ENCODE measurements around the gene SOX30.
A peak's percentile ranks its signal among the peaks of the same experiment; 100 is the strongest.

Gene SOX30

DNA sequence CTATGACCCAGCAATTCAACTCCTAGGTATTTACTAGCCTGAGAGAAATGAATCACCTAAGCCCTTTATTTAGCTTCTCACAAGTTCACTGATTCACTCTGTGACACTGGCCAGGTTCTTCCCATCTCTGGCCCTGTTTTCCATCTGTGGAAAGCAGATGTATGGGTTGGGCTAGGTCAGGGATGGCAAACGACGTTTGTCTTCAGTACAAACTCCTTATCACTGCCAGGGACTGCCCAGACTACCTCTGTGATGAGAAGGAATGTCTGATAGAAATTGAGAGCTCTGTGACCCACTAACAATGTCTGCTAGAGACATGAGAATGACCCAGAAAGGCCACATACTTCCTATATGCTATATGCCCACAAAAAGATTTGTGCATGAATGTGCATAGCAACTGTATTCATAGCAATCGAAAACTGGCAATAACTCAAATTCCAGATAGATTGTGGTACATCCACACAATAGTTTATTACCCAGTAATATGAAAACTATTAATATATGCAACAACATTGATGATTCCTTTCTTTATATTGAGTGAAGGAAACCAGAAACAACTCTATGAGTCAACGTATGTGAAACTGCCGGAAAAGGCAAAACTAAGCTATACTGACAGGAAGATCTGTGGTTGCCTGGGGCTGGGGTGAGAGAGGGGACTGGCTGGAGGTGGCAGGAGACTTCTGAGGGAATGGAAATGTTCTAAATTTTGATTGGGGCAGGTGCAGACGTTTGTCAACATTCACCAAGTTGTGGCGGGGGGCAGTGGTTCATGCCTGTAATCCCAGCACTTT lies 44.7 kb downstream of the SOX30 start:
- DNase-seq (ENCODE audit: low read depth) = peak; percentile 41

DNA sequence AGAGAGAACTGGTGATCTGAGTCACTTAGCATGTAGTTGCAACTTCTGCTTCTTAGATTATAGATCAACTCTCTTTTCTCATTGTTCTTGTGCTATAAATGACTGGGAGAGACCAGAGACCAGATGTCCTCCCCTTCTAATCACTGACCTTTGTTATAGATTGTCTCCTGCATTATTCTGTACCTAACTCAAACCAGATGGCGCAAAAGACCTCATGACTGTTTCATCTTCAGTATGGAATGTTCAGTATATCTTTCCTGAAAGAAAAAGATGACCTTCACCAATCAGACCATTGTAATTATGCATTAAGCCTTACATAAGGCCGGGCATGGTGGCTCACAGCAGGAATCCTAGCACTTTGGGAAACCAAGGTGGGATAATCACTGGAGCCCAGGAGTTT lies 46.2 kb downstream of the SOX30 start:
- no peak for DNase-seq (ENCODE audit: low read depth)

DNA sequence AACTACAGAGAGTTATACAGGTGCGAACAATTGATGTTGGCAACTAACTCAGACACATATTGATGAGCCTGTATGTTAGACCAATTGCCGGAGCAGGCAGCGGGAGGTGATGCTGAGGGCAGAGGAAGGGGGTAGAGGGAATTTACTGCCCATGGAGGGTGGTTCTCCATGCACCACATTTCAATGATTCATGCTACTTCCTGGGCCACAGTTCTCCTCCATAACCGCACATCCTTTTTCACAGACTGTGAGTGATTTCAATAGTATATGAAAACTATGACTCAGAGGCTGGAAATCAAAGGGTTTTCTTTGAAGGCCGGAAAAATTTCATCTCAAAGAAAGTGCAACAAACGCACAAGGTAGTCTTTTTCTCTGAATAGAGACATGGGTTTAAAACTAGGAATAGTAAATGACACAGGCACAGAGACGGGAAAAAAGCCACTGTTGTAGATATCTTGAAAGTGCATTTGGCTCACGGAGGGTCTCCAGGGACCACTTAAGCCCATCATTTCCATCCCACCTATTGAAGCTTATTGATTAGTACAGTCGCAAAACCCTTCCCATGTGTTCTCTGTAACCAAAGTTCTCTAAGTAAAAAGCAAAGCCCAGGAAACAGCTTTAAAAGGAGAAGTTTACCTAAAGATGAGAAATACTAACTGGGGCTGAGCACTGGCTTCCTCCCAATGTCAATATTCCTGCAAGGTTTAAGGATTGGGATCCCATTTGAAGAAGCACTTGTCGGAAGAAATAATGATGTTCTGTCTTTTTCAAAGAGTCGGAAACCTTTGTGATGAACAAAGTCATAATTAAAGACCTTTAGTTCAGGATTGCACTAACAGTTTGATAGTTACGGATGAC lies 48.7 kb downstream of the SOX30 start:
- DNase-seq (ENCODE audit: low read depth) = peak; percentile 47

DNA sequence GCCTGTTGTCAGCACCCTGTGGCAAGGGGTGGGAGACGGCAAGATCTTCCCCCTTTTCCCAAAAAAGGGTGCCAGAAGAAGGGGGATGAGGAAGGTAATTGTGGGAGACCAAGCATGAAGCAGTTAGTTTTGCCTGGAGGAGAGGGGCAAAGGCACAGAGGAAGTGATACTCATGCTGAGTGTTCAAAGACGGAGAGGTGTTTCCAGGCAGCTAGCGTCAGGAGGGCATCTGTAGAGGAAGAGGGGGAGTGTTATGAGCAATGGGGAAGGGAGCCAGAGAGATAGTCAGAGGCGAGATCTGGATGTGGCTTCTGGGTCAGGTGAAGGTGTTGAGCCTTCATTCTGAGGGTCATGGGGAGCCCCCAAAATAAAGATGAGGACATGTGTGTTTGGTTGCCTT lies 49.7 kb downstream of the SOX30 start:
- DNase-seq (ENCODE audit: low read depth) = peak; percentile 38

DNA sequence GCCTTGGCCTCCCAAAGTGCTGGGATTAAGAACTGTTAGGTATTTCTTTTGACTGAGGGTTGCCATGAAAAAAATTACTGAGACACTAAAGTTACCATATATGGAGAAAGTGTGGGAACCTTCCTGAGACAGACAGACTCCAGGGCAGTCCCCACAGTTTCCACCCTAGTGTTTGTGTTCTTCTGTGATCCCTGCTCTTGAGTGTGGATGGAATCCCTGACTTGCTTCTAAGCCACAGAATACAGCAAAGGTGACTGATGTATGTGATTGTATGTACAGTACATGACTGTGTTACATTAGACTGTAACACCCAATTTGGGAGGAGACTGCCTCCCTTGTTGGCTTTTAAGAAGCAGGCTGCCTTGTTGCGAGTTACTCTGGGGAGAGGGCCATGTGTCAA lies 52.0 kb downstream of the SOX30 start:
- DNase-seq (ENCODE audit: low read depth) = no peak

DNA sequence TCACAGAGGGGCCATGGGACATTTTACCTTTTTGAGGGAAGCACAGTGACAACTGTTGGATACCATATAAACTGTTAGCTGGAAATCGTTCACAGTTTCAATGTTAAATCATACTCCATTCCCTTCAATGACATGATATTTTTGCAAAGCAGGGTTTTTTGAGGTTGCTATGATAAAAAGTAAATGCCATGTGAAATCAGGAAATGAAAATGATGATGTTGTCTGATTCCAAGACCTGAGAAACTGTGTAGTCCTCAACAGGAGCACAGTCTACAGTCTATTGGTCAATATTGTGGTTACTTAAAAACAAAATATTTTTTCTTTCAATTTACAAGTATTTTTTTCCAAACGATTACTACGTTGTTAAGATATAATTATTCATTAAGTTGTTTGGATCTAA lies 52.7 kb downstream of the SOX30 start:
- no peak for DNase-seq (ENCODE audit: low read depth)

DNA sequence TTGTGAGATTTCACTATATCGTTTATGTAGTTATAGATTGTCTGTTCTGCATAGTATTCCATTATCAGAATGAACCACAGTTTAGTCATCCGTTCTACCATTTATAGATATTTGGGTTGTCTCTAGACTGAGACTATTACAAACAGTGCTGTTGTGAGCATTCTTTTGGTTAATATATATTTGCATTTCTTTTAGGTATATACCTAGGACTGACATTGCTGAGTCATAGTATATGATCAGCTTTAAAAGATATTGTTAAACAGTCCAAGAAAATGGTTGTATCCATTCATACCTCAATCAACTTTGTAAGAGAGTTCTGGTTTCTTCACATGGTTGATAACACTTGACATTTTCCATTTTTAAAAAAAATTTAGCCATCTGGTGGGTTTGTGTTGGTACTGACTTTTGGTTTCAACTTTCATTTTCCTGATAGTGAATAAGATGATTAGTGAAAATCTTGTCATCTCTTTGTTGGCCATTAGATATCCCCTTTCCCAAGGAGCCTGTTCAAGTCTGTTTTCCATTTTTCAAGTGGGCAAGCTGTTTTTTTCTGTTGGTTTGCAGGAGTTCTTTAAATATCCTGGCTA lies 53.8 kb downstream of the SOX30 start:
- no peak for DNase-seq (ENCODE audit: low read depth)

DNA sequence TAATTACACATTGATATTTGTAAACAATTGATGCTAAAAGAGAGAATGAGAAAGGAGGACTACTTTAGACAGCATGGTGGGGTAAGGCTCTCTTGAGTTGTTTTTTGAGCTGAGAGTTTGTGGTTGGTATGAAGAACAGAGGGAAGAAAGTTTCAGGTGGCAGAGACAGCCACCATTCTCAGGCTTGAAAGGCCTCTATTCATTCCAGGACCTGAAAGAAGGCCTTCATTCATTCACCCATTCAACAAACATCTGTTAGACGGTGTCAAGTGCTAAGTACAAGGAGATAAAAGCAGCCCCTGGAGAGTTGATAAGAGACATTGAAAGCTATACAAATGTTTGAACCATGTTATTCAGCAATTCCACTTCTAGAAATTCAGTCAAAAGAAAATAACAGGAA lies 55.0 kb downstream of the SOX30 start:
- DNase-seq (ENCODE audit: low read depth) = no peak

DNA sequence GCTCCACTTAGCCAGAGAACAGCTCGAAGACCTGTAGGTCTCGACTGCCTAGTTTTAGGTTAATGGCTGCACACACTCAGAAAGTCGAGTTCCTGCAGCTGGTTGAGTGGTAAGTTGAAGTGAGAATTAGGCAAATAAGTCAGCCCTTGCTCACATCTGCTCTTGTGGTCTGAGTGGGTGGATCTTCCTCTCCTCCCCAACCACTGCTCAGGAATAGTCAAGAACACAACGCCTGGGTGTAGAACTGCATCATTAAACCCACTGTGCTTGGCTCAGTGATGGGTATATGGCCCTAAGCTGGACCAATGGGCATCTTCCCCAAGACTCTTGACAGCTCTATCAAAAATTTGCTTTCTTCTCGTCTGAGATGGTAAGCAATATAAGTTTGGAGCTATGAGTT lies 55.8 kb downstream of the SOX30 start:
- DNase-seq (ENCODE audit: low read depth) = peak; percentile 32

DNA sequence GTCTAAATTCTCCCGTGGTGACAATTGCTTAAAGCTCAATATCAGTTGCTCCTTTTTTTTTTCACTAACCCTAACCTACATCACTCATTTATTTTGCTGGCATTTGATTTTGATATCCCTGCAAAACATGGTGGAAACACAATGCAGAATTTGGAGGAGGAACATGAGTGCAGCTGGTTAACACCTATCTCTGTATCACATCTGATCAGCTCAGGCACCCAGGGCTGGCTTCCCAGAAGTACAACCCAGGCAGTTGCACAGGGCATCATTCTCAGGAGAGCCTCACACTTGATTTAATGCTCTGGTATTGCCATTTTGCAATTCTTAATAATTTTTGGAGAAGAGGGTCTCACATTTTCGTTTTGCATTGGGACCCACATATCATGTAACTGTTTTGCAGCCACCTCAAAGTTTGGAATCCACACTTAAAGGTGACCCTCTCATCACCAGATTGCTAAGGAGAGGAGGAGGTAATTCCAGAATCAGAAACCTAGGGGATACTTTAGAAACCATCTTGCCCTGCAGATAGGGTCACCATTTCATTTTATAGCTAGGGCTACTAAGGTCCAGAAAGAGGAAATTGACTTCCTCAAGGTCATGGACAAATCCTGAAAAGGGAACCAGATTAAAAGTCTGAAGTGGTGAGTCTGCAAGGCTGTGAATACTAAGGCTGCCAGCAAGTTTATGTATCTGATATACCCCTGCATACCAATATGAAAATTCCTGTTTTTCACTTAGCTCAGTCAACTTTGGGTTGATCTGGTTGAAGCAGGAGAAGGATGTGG lies 57.4 kb downstream of the SOX30 start:
- no peak for DNase-seq (ENCODE audit: low read depth)

DNA sequence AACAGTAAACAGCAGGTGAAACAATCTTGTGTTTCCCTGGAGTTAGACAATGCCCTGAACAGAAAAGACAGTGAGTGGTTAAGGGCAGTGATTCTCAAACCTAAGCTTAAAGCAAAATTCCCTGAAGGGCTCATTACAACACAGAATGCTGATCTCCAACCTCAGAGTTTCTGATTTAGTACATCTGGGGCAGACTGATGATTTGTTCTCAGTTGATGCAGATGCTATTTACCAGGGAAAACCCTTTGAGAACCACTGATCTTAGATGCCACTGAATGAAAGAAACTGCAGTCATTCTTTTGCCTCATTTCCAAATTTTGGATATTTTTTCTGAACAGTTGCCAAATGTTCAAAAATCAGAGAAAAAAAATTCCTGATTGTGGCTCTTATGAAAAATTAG lies 58.0 kb downstream of the SOX30 start:
- no peak for DNase-seq (ENCODE audit: low read depth)

DNA sequence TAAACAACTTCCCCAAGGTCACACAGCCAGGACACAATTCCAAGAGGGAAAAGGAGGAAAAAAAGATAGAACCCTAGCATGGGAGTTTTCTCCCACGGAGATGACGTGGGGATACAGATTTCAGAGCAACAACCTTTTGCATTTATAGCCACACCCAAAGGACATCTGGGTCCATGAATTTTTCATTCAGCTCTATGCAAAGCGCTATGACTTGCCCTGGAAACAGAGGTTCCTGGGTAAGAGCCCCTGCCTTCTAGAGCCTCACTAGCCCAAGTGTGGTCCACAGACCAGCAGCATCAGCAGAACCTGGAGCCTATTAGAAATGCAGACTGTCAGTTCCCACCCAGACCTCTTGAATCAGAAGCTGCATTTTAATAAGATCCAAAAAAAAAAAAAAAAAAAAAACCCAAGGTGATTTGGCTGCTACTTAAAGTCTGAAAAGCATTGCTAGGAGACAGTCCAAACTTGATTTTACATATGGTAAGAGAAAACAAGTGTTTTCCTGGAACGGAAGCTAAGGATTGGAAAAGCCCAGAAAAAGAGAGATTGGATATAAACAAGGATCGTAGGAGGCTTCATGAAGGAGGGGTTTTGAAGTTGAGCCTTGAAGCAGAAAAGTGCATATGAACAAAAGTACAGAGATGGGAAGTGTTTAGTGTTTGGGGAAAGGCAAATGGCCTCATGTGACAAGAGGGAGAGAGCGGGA lies 59.0 kb downstream of the SOX30 start:
- DNase-seq (ENCODE audit: low read depth) = no peak

DNA sequence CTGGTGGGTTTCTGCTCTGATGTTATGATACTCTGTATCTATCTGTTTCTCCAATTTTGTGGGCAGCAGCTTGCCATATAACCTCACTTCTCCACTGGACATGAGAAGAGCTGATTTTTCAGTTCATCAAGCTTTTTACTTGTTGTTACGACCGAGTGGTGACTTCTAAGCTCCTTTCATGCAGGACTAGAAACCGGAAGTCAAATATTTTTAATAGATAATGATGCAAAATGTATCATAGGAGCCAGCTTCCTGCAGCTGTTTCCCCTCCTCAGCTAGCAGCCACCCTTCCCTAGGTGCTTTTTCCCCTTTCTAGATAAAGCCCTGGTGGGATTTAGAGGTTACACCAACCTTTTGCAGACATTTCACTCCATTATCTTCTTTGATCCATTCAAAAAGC lies 59.6 kb downstream of the SOX30 start:
- no peak for DNase-seq (ENCODE audit: low read depth)

DNA sequence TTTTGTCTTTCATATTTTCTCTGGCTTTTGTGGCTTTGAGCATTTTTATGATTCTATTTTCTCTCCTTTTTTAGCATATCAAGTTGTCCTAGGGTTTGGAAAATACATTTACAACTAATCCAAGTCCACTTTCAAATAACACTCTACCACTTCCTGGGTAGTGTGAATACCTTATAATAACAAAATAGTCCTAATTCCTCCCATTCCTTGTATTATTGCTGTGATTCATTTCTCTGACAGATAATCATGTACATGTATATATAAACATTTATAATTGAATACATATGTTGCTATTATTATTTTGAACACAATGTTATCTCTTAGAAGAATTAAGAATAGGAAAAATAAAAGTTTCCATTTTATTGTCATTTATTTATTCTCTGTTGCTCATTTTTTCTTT lies 61.8 kb downstream of the SOX30 start:
- no peak for DNase-seq (ENCODE audit: low read depth)

DNA sequence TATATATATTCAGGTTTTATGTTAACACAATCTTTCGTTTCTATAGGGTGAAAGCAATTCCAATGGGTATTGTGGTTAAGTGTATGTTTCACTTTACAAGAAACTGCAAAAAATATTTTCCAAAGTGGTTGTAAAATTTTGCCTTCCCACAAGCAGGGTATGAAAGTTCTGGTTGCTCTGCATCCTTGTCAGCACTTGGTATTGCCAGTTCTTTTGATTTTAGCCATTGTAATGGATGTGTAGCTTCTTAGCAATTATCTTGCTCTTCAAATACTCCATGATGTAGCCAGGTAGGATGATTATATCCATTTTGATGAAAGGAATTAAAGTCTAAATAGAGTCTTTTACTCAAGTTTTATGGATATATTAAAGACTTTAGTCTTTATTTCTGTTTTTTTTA lies 67.6 kb downstream of the SOX30 start:
- no peak for DNase-seq (ENCODE audit: low read depth)

DNA sequence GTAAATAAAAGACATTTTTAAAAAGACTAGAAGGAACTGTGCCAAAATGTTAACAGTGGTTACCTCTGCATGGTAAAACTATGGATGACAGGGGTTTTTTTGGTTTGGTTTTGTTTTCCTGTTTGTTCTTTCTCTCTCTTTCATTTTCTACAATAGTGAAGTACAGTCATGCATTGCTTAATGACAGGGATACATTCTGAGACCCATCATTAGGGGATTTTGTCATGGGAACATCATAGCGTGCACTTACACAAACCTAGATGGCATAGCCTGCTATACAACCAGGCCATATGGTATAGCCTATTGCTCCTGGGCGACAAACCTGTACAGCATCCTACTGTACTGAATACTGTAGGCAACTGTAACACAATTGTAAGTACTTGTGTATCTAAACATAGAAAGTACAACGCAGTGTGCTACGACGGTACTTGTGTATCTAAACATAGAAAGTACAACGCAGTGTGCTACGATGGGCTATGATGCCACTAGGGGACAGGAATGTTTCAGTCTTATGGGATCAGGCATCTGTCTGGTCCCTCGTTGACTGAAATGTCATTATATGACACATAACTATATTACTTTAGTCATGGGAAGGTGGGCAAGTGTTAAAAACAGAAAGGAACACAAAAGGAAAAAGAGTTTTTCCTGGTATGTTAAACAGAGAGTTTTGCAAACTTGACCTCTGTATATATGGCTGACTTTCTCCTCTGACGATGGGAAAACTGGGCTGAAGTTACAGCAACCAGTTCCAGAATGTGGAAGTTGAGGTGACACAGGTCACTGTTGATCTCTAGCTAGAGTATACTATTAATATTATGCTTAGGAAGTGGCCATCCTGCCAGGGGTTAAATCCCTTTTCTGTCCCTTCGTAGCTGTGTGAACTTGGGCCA lies 69.3 kb downstream of the SOX30 start:
- DNase-seq (ENCODE audit: low read depth) = no peak

DNA sequence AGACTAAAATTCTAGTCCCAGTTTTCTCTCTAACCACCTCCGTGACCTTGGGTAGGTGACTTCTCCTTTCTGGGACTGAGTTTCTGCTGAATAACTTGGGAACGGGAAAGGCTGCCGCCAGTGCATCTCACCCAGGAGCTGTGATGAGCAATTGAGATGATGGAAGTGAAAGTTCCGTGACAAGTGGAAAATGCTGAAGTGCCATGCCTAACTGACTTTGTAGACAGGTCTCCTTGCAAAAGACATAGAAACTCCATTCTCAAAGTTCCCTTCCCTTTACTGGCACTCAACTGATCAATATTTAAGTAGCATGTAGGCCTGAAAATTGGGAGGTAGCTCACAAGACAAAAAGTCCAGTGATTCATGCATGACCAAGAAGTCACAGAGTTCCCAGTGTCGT lies 70.3 kb downstream of the SOX30 start:
- no peak for DNase-seq (ENCODE audit: low read depth)

DNA sequence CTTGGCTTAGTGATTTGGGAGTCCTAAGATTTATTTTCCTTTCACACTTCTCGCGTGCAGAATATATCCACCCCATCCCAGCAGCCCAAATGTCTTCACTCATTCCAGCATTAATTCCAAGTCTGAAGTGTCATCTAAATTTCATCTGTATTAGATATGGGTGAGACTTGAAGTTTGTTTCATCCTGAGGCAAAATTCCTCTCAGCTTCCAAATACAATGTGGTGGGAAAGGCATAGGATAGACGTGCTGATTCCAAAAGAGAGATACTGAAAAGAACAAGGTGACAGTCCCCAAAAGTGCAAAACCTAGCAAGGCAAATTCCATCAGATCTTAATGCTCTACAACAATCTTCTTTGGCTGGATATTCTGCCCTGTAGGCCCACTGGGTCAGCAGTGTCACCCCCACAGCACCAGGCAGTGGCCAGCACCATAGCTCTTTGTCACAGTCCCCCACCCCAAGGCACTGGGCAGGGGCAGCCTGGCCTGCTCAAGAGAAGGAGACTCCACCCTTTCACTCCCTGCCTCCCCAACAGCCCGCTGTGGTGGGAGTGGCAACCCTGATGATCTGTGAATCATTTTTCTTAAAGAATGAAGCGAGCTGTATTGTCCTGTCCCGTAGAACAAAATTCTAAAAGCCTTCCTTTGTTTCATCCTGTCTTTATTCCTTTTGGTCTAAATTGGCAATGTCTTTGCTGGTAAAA lies 74.0 kb downstream of the SOX30 start:
- no peak for DNase-seq (ENCODE audit: low read depth)

DNA sequence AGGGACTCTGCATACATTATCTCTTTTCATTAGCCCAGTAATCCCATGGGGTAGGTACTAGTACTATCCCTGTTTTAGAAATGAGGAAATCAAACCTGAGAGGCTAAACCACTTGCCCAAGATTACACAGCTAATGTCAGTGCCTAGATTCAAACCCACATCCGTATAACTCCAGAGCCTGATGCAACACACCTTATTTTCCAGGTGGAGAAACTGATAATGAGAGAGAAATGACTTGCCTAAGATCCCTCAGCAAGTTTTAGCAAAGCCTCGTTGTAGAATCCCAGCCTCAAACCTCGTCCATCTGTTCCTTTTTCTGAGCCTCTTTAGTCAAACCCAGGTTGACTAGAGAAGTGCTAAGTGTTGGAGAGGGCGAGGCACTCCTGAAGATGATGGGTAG lies 75.6 kb downstream of the SOX30 start:
- DNase-seq (ENCODE audit: low read depth) = no peak
